MM.1S (cell line): ENCODE data around the gene TMEM95.

Experiments used
- CTCF ChIP-seq: fragments of 300-600 bp; sonication (generic); IDR thresholded peaks from 2 replicates; pipeline ENCODE4 v1.5.1; 2016; ENCODE audit warnings: antibody characterized with exemption, low read length, mixed read lengths
- EZH2phosphoT487 ChIP-seq: fragments of 300-600 bp; sonication (generic); IDR thresholded peaks from 2 replicates; pipeline ENCODE4 v1.6.1; 2018; ENCODE audit warnings: antibody characterized with exemption, low read length

- TF ChIP-seq CTCF (no peak), EZH2phosphoT487 (no peak)
Observed at GRCh38 chr17:7383742-7384488, 29.0 kb downstream of the TMEM95 start.
